ENCODE results near the gene MKNK1.

DNA sequence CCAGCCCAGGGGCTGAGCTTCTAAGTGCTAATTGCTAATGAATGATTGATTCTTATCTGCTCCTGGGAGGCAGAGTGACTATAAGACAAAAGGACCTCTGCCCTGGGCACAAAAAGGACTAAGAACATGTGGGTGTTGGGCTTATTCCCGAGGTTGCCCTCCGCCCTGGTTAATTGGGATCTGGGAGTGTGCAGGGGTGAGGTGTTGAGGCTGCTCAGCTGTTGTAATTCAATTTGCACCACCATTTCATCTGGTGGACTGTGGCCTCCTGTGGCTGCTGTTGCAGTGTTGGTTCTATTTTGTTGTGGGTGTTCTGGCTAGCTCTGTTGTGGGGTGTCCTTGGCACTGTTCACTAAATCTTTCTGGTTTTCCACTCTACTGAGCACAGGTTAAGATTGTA lies 65.9 kb downstream of the MKNK1 start:
- TF ChIP-seq, protein P1, sequence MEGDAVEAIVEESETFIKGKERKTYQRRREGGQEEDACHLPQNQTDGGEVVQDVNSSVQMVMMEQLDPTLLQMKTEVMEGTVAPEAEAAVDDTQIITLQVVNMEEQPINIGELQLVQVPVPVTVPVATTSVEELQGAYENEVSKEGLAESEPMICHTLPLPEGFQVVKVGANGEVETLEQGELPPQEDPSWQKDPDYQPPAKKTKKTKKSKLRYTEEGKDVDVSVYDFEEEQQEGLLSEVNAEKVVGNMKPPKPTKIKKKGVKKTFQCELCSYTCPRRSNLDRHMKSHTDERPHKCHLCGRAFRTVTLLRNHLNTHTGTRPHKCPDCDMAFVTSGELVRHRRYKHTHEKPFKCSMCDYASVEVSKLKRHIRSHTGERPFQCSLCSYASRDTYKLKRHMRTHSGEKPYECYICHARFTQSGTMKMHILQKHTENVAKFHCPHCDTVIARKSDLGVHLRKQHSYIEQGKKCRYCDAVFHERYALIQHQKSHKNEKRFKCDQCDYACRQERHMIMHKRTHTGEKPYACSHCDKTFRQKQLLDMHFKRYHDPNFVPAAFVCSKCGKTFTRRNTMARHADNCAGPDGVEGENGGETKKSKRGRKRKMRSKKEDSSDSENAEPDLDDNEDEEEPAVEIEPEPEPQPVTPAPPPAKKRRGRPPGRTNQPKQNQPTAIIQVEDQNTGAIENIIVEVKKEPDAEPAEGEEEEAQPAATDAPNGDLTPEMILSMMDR (conservative IDR thresholded peaks at IDR 0.05) = no peak
- TF ChIP-seq EZH2 (IDR thresholded peaks at IDR 0.05; ENCODE audit: low read depth) = no peak
